Ishikawa (cell line): ENCODE data around the gene COG5.

ENCODE experiments used
- CEBPB ChIP-seq: IDR thresholded peaks from 2 replicates; pipeline ENCODE4 v1.6.1; 2012
- FOXM1 ChIP-seq: IDR thresholded peaks from 2 replicates; pipeline ENCODE4 v1.6.1; 2012; ENCODE audit warnings: low read depth, borderline replicate concordance

DNA sequence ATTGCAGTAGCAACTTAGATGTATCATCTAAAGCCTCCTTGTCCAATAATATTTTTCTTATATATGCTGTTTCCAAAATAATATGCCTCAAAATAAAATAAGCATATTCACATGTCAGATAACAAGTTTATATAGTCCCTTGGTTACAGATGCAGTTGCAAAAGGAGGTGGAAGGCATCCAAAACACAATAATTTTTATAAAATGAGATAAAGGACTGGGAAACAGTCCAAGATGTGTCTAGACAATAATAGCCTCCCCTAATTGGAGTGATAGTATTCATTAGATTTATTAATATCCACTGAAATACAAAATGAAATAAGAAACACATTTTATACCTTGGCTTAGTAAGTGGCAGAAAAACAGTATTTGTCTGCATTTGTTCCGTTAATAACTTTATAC lies 46.6 kb upstream of the COG5 start:
- no peak for TF ChIP-seq CEBPB
- no peak for TF ChIP-seq FOXM1
